Skeletal muscle cell (primary cell): ENCODE results near the gene QRICH1.

ENCODE experiments used
- DNase-seq: peaks from one replicate; pipeline ENCODE4 v3.0.0-alpha.2; 2010; ENCODE audit warnings: low read depth
- H3K4me3 ChIP-seq: 2 replicates; pipeline ENCODE4 v1.5.1; 2011; ENCODE audit warnings: low read depth, mild to moderate bottlenecking, control low read depth, low read length, moderate library complexity

QRICH1 gene

DNA sequence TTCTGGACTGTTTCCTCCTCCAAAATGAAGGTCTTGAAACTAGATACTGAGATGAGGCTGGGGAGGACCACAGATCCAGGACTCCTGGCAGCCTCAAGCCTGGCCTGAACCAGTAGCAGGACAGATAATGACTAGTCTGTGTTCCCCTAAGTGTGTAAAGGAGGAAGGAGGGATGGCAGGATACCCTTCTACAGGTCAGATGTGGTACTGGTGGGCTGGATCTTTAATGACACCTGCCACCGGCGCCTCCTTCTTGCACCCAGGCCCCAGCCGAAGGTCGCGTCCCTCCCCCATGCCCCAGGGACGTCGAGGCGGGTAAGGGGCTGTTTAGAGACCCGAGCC, 26.2 kb upstream of the QRICH1 start:
- no peak for DNase-seq
- H3K4me3 ChIP-seq = peak overlapping the region; percentile 80

DNA sequence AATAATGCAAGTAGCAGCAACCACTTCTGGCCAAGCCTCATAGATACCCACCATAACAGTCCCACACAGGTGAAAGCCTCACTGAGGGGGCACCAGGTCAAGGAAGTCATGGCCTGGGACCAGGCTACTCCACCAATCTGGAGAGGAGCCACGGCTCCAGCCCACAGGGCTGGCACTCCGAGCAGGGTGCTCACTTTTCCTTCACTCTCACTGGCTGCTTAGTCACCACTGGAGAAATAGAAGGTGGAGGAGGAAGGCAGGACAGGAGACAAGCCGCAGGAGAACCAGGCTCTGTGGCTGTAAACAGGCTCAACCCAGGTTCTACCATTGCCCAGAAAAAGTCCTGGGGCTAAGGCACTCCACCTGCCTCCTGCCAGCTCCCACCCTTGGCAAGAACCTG, 25.6 kb upstream of the QRICH1 start:
- DNase-seq = no peak
- H3K4me3 ChIP-seq = peak overlapping the region; percentile 80

DNA sequence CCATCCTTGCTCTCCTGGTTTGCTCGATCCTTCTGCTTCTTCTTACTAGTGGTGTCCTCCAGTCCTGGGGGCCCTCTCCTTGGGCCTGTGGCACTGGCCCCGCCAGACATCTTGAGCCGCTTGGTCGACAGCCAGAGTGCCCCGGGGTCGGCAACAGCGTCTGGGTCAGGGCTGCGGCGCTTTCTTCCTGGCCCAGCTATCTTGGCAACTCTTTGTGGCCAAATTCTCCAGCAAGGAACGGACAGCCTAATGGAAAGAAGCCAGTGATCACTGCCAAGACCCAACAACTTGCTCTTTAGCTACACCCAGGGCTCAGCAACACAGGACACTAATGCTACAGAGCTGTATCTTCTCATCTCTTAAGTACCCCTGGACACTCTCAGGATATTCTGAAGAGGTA, 25.2 kb upstream of the QRICH1 start:
- no peak for DNase-seq
- no peak overlapping the region for H3K4me3 ChIP-seq

DNA sequence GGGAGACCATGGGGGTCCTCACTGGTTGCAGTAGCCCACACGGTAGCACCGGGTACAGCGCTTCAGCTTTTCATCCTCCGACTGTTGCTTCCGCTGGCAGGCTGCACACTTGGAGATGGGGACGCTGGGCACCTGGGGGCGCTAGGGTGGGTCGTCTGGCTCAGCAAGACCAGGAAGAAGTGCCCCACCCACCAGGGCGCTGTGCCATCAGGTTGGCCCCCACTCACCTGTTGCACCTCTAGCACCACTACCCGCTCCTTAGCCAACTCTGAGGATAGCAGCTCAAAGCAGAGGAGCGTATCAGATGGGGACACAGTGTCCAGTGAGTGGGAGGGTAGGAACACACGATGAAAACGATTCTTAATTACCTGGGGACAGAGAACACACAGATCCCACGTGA, 18.4 kb upstream of the QRICH1 start:
- DNase-seq = no peak
- no peak overlapping the region for H3K4me3 ChIP-seq

DNA sequence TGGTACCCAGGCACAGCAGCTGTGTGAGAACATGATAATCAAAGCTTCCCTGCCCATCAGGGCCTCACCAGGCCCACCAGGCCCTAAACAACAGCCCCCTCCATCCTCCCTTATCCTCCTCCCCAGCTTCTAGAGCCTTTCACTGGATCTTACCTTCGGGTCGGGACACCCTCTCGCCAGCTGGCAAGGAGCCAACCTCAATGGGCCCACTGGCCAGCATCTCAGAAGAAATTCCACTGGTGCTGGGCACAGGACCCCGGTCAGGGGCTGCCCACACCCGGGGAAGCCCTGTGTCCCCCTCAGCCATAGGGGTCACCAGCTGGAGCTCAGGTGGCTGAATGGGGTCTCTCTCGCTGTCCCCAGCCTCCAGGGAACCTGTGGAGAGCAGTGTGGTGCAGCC, 17.5 kb upstream of the QRICH1 start:
- no peak overlapping the region for H3K4me3 ChIP-seq
- DNase-seq = no peak

DNA sequence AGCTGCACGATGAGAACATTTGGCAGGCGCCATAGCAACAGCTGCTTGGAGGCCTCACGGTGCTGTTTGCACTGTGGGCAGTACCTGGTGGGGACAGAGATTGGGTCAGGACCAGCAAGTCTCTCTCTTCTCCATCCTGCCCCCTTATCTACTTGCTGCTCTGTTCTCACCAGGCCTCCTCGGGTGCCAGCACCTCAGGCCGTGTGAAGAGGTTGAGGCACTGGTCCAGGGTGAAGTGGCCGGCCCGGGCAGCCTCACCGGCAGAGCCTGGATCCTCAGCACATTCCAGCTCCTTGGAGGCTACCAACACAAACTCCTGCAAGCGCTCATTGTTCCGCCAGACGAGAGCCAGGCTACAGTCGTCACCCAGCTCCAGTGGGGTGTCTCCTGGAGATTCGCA, 16.9 kb upstream of the QRICH1 start:
- DNase-seq = no peak
- H3K4me3 ChIP-seq = no peak overlapping the region

DNA sequence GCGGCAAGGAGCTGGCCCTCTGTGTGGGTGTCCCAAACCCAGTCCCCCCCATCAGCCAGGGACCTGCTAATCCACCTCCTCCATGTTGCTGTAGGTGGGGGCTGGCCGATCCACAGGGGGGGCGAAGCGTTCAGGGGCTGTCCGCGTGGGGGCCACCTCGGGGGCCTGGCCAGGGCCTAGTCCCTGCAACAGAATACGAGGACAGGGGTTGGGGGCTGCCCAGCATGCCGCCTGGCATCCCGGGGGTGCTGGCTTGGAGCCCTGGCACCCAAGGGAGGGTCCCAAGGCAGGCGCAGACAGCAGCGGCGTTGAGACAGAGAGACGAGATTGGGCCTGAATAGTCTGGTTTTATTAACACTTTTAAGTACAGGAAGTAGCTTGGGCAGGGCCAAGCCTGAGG, 14.5 kb upstream of the QRICH1 start:
- no peak overlapping the region for H3K4me3 ChIP-seq
- no peak for DNase-seq

DNA sequence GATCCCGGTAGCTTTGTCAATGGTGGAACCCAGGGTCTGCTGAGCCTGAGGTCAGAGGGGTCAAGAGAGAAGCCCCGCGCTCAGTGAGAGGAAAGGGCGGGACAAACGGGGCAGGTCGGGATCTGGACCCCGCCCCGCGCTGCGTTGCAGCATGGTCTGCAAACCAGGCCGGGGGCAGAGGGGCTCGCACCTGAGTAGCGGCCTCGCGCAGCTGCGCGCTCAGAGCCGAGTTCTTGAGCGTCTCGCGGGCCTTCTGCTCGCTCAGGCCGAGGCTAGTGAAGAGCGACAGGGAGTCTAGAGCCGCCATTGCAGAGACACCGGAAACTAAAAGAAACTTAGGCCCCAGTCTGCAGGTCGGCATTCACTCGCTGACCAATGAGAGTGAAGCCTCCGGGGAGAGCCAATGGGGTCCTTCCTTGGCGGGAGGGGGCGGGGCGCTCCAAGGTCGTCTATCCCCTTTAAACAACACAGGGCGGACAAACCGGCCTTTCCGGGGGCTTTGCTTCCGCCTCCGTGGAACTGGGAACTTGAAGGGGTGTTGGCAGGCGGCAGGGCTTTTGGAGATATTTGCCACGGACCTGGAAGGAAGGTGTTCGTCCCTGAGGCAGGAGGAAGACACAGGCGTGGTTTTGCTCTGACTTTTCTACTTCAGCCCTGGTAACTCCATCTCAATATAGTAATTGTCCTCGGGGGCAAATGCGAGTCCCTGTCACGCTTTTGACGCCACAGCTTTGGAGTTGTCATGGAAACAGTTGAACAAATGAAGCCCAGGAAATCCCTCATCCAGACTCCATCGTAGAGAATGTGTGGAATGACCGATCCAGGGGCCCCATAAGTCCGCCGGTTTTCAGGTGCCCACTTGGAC, 10.8 kb upstream of the QRICH1 start, which contains the start of gene QARS1:
QARS1 (minus strand) TSS at position 331 of the 865 bp plus-strand sequence; CDS start at position 307, 24 bp downstream.
- peak; percentile 73 for DNase-seq
- peak within 1 kb of the TSS; percentile 95 for H3K4me3 ChIP-seq

DNA sequence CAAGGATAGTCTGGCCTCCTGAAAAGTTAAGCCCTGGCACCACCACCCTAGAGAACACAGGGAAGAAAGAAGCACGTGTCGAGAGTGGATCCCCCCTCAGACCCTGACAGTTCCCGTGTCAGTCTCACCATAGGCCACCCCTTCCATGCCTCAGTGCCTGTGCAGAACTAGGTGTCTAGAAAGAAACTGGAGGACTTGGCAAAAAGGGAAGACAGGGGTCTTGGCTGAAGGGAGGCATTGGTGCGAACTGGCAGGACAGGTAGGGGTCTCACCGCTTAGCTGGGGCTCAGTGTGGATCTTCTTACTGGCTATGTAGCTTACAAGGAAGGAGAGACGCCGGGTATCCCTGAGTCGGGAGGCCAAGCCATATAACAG, 10.2 kb upstream of the QRICH1 start:
- no peak for DNase-seq
- peak overlapping the region; percentile 95 for H3K4me3 ChIP-seq

DNA sequence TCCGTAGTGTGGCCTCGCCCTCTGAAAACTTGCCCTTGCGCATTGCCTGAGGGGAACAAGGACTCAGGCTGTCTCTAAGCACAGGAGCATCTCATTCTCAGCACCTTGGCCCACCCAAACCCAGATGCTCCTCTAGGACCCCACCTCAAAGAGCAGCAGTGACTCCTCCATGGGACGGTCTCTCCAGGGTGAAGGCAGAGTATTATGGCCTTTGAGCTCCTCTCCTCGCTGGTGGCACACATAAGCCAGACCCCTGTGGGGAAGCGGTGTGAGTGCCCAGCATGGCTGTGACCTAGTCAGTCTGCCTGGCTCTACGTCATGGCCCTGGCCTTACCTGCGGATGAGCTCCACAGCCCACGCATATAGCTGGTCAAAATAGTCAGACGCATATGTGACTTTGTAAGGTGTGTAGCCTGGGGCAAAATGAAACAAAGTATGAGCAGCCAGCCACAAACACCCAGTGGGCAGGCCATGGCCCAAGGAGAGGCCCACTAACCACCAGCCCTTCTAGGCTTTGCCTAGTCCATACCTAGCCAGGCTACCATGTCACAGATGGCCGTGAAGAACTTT, 6.3 kb upstream of the QRICH1 start:
- no peak overlapping the region for H3K4me3 ChIP-seq
- no peak for DNase-seq

DNA sequence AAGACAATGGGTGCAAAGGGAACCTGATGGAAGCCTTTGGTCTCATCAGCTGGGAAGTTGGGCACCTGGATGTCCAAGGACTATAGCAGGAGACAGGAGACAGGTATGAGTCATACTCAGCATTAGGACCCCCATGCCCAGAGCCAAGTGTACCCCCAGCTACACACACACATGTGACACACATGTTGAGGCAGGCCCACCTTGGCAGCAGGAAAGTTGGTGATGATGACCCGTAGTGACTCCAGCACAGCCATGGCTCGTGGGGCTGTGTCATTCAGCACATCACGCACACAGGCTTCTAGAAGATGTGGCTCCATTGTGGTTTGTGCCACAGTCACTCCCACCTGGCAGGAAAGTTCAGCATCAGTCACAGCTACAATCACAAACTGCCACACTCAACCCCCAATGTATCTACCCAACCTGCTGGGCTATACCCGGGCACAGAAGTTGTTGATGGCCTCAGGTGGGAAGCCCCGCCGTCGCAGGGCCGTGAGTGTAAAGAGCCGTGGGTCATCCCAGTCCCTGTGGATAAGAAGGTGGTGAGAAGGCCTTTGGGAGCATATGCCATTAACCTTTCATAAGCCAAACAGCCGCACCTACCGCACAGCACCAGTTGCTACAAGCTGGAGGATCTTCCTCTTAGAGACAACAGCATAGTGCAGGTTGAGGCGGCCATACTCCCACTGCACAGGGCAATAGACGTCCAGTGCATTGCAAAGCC, 5.2 kb upstream of the QRICH1 start:
- H3K4me3 ChIP-seq = no peak overlapping the region
- no peak for DNase-seq

DNA sequence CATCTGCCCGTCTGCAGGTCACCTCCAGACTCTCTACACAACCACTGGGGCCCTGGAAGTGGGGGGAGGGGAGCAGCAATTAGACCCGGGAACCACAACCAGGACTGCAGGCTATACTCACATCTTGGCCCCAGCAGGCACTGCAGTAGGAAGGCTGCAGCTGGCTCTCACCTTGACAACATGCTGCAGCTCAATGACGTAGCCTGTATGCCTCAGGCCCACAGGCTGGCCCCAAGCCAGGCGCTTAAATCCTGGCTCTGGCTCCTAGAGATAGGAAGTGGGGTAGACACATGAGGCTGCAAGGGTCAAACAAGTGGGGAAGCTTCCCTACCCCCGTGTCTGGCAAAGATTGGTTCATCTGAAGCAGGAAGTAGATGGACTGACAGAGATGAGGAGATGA, 4.6 kb upstream of the QRICH1 start:
- DNase-seq = no peak
- no peak overlapping the region for H3K4me3 ChIP-seq

DNA sequence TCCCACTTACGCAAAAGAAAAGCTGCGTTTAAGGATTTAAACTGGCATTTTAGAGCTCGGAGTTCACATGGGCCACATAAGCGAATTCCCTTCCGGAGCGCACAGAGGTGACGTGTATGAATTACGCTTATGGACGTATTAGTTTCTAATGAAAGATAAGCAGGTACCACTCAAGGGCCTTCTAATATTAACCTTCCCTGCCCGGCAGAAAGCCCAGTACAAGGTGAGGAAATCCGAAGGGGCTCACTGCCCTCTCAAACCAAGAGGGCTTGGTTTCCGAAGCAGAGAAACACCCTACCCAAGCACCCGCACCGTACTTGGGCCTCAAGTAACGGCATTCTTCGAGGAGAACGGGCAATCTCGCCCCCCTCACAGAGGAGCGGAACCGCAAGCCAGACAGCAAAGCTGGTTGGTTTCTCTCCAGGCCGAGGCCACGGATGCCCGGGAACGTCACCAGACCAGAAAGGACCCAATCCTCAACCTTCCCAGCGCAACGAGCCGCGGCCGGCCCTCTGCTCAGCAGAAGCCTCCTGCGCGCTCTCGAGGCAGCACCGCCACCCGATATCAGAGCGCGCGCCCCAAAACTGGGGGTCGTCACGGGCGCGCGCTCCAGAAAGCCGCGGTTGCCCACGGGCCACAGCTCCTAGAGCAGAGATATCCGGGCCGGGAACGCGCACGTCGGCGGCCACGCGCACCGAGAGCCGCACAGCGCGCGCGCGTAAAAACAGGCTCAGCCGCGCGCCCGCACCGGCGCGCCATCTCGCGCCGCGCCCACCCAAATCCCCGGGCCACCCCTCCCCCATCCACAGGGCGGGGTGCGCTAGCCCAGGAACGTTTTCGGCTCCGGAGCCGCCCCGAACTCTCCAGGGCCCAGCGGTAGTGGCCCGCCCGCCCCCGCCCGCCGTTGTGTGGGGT, 676 bp downstream of the QRICH1 start:
- DNase-seq = peak; percentile 50
- peak overlapping the region; percentile 79 for H3K4me3 ChIP-seq

DNA sequence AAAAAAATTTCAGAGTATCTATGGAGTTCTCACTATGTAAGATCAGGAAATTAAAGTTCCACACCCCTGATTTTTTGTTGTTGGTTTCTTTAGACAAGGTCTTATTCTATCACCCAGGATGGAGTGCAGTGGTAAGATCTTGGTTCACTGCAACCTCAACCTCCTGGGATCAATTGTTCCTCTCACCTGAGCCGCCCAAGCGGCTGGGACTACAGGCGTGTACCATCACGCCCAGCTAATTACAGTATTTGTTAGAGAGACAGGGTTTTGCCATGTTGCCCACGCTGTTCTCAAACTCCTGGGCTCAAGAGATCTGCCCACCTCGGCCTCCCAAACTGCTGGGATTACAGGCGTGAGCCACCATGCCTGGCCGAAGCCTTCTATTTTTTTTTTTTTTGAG, 12.4 kb downstream of the QRICH1 start:
- no peak overlapping the region for H3K4me3 ChIP-seq
- DNase-seq = no peak

DNA sequence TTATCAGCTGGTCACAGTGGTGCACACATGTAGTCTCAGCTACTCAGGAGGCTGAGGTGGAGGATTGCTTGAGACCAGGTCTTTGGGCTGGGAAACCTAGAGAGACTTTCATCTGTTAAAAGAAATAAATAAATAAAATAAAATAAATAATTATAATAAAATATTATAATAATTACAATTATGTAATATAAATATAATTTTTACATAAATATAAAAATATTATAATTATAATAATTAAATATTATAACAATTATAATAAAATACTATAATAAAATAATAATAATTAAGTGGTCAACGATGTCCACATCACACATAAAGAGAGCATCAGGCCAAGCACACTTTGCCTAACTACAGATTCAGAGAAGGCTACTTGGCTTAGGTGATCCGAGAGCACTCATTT, 14.6 kb downstream of the QRICH1 start:
- no peak for DNase-seq
- no peak overlapping the region for H3K4me3 ChIP-seq

DNA sequence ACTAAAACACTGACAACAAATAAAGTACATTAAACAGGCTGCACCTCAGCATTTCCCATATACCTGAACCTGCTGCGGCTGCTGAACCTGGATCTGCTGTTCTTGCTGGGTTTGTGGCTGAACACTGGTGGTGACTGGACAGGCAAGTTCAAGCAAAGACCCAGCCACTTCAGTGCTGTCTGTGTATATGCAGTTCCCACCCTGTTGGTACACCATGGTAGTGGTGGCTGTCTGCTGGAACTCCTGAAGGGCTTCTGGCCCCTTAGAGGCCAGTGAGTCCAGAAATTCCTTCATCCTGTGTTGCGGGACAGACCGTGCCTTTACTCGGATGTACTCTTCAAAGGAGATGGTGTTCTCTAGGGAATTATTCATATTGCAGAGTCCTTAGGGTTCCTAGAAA, 17.2 kb downstream of the QRICH1 start:
- H3K4me3 ChIP-seq = no peak overlapping the region
- DNase-seq = no peak

DNA sequence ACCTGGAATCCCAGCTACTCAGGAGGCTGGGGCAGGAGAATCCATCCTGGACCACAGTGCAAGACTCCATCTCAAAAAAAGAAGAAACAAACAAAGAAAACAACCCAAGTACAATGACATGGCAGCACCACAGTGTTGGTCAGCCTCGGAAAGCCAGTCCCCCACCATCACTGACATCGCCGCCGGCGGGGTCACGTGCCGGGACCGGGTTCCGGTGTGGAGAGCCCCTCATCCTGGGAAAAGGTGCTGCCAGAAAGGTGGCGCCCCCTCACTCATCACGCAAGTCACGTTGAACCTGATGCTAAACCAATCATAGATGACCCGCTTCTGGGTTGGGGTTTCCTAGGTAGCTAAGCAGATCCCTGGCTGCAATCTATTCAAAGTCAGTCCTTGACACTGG, 17.8 kb downstream of the QRICH1 start:
- no peak for DNase-seq
- no peak overlapping the region for H3K4me3 ChIP-seq

DNA sequence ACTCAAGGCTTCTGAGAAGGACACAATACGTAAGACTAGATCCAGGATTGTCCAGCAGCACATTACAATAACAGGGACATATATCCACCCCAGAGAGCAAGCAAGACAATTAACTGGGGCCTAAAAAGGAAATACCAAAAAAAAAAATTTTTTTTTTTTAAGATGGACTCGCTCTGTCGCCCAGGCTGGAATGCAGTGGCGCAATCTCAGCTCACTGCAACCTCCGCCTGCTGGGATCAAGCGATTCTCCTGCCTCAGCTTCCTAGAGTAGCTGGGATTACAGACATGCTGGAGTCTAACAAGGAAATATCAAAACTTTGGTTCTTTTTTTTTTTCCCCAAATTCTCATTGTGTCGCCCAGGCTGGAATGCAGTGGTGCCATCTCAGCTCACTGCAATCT, 35.9 kb downstream of the QRICH1 start:
- no peak for DNase-seq
- H3K4me3 ChIP-seq = no peak overlapping the region

DNA sequence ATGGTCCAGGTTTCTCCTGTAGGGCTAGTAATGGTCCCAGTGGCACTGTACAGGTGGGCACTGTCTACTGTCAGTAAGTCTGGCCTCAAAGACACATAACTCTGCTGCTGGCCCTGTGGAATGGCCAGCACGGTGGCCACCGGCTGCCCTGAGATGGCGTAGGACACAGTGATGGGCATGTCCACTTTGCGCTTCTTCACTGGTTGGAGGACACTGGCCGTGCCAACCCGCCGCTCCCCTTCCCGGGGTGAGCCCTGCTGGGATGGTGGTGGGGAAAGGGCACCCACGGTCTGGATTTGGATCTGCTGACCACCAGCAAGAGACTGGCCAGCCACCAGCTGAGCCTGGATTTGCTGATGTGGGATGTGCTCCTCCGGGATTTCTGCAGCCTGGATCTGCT, 36.6 kb downstream of the QRICH1 start:
- DNase-seq = no peak
- no peak overlapping the region for H3K4me3 ChIP-seq
